Suprapubic skin (tissue), 4 donors: Measurements from ENCODE around the gene SYNGR2. TPM values are rescaled to one million over a fixed set of nuclear protein-coding genes. Genes with fewer than 3 reads are reported as not detected.

Source experiments
- DNase-seq, 2 donors: peaks; one replicate each; pipeline ENCODE4 v3.0.0-alpha.2; 2019; ENCODE audit warnings: low spot score in 2 of 2
- H3K27ac ChIP-seq: fragments of 200-600 bp; sonication (generic); one replicate; pipeline ENCODE4 v1.5.1; 2019
- H3K27me3 ChIP-seq: fragments of 200-600 bp; sonication (generic); one replicate; pipeline ENCODE4 v1.5.1; 2019
- H3K36me3 ChIP-seq: fragments of 200-600 bp; sonication (generic); one replicate; pipeline ENCODE4 v1.5.1; 2019
- H3K4me1 ChIP-seq: fragments of 200-600 bp; sonication (generic); one replicate; pipeline ENCODE4 v1.5.1; 2019
- H3K4me3 ChIP-seq: fragments of 200-600 bp; sonication (generic); one replicate; pipeline ENCODE4 v1.5.1; 2019; ENCODE audit warnings: mild to moderate bottlenecking
- H3K9me3 ChIP-seq: fragments of 200-600 bp; sonication (generic); one replicate; pipeline ENCODE4 v1.5.1; 2019
- EP300 ChIP-seq: sonication (generic); formaldehyde crosslinking; IDR thresholded peaks from one replicate; pipeline ENCODE4 v1.6.1; 2017; ENCODE audit warnings: antibody characterized with exemption
- POLR2A ChIP-seq, 2 donors: fragments of 450-650 bp; IDR thresholded peaks; one replicate each; pipeline ENCODE4 v1.6.1; 2017; ENCODE audit warnings: antibody characterized with exemption in 2 of 2, mild to moderate bottlenecking in 2 of 2, moderate library complexity in 2 of 2
- POLR2AphosphoS5 ChIP-seq, 3 donors: sonication (generic); formaldehyde crosslinking; IDR thresholded peaks; one replicate each; pipeline ENCODE4 v1.6.1; 2017; ENCODE audit warnings: antibody characterized with exemption in 3 of 3
- WGBS: methylation state at CpG from one replicate; pipeline ENCODE4 v1.1.5; 2018; 5-methylcytosine and 5-hydroxymethylcytosine counted together
- total RNA-seq, 4 donors: library from RNA; depleted of rRNA; stranded (reverse); fragments of >200 nt; gene quantifications; one replicate each; pipeline ENCODE4 v1.1.0, GENCODE V29; 2016
- TF ChIP-seq, protein P1 (sequence below), 2 donors: fragments of 200-600 bp in 1 of 2; fragments of 450-650 bp in 1 of 2; sonication (generic) in 1 of 2; IDR thresholded peaks; one replicate each; pipeline ENCODE4 v1.5.1; 2016 to 2019; ENCODE audit warnings: antibody characterized with exemption in 2 of 2, mild to moderate bottlenecking in 1 of 2, moderate library complexity in 1 of 2

Gene SYNGR2
- total RNA-seq, 4 donors from 2014 or later = 127 to 139 (median 133) TPM

DNA sequence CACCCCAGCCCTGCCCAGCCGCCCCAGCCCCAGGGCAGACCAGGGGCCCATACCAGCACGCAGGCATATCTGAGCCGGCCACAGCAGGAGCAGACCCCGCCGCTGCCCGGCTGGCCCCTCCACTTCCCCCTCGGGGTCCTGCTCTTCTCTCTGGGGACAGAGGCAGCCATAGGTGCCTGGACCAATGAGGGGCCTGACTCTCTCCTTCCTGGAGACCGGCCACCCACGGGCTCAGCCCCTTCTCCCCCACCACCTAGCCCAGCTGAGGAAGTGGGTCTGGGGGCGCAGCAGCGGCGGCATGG lies 43.6 kb upstream of the SYNGR2 start:
- H3K27ac ChIP-seq = no peak overlapping the region
- H3K4me3 ChIP-seq = no peak overlapping the region
- H3K9me3 ChIP-seq = no peaks in the 10 kb centered on the region
- WGBS = 86% methylated on average over 7 of the region's 12 CpGs
- H3K27me3 ChIP-seq = no peaks in the 10 kb centered on the region
- H3K36me3 ChIP-seq = peaks cover 53% of the 10 kb centered on the region
- H3K4me1 ChIP-seq = peaks cover 56% of the 10 kb centered on the region
- DNase-seq = no peak
- TF ChIP-seq POLR2AphosphoS5 (IDR thresholded peaks at IDR 0.05) (no peak), EP300 (no peak), POLR2A (IDR thresholded peaks at IDR 0.05) (no peak)
- TF ChIP-seq, protein P1, sequence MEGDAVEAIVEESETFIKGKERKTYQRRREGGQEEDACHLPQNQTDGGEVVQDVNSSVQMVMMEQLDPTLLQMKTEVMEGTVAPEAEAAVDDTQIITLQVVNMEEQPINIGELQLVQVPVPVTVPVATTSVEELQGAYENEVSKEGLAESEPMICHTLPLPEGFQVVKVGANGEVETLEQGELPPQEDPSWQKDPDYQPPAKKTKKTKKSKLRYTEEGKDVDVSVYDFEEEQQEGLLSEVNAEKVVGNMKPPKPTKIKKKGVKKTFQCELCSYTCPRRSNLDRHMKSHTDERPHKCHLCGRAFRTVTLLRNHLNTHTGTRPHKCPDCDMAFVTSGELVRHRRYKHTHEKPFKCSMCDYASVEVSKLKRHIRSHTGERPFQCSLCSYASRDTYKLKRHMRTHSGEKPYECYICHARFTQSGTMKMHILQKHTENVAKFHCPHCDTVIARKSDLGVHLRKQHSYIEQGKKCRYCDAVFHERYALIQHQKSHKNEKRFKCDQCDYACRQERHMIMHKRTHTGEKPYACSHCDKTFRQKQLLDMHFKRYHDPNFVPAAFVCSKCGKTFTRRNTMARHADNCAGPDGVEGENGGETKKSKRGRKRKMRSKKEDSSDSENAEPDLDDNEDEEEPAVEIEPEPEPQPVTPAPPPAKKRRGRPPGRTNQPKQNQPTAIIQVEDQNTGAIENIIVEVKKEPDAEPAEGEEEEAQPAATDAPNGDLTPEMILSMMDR (IDR thresholded peaks at IDR 0.05) = no peak

DNA sequence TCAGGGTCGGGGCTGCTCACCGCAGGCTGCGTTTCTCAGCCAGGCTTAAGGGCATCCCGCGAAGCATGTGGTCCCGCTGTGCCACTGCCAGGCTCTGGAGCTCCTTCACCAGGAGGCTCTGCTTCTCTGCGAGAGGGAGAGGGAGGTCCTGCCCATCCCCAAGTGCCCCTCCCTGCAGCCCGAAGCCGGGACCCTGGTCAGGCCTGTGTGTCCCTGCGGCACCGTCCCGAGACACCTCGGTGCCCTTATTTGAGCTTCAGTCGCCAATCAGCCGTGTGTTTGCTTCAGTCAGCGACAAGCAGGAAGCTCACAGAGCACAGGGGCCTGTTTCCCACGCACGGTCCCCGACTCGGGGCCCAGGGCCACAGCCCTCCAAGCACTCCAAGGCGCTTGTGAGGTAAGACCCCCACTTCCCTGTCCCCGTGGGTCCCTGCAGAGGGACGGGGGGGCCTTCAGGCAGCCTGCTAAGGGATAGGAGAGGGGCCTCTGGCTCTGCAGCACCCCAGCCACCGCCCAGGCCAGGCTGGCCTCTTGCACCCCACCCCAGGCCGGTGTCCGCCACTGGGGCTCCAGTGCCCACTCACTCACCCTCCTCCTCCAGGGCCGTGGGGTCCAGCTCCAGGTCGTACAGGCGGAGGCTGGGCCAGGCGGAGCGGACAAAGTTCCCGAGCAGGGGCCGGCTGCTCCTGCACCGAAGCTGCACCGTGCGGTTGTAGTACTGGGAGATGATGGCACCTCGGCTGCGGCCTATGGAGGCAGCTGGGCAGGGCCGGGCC lies 43.1 kb upstream of the SYNGR2 start:
- peak in 1 of 2 donors; percentile 63 for DNase-seq
- peak overlapping the region; percentile 5 for H3K27ac ChIP-seq
- TF ChIP-seq EP300 = no peak
- TF ChIP-seq, protein P1 (IDR thresholded peaks at IDR 0.05) = no peak
- no peak for TF ChIP-seq POLR2A (IDR thresholded peaks at IDR 0.05)
- no peak for TF ChIP-seq POLR2AphosphoS5 (IDR thresholded peaks at IDR 0.05)
- 73% methylated on average over 5 of the region's 39 CpGs for WGBS
- H3K27me3 ChIP-seq = no peaks in the 10 kb centered on the region
- no peaks in the 10 kb centered on the region for H3K9me3 ChIP-seq
- H3K4me3 ChIP-seq = no peak overlapping the region
- peaks cover 53% of the 10 kb centered on the region for H3K36me3 ChIP-seq
- H3K4me1 ChIP-seq = peaks cover 61% of the 10 kb centered on the region

DNA sequence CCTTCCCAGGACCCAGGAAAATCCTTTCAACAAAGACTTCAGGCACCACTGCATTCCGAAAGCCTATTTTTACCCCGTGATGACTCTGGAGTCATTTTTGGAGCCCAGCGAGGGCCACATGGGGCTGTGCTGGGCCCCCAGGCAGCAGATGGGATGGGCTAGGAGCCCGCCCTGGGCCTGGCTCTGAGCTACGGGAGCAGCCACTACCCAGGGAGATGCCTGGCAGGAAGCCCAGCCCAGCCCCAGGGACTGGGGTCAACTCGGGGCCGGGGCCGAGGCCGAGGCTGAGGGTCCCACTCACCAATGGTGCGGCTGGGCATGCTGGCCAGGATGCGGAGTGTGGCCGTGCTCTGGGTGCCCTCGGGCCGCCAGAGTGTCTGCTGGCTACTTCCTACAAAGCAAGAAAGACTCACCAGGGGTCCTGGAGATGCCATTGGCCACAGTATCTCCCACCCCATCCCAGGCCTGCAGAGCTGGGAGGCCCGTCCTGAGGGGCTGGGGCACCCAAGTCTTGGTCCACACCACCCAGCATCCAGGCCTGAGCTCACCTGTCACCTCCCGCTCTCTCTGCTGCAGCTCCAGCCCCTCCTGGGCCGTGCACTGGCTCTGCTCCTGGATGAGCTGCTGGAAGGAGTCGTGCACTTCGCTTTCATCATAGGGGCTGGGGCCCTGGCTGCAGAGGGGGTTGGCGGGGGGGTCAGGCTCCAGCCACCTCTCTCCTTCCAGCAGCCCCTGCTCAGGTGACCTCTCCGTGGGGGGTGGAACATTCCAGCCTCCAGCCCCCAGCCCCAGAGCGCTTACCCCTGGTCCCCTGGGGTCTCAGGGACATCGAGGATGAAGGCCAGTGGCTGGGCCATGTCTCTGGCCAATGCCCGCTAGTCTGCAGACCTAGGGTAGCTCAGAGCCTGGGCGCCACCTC lies 42.1 kb upstream of the SYNGR2 start:
- H3K9me3 ChIP-seq = no peaks in the 10 kb centered on the region
- 100% methylated on average over 5 of the region's 25 CpGs for WGBS
- no peaks in the 10 kb centered on the region for H3K27me3 ChIP-seq
- H3K36me3 ChIP-seq = peaks cover 46% of the 10 kb centered on the region
- H3K4me3 ChIP-seq = peak overlapping the region; percentile 69
- no peak for DNase-seq
- peak overlapping the region; percentile 5 for H3K27ac ChIP-seq
- no peak for TF ChIP-seq POLR2AphosphoS5 (IDR thresholded peaks at IDR 0.05)
- TF ChIP-seq EP300 = no peak
- TF ChIP-seq, protein P1 (IDR thresholded peaks at IDR 0.05) = no peak
- no peak for TF ChIP-seq POLR2A (IDR thresholded peaks at IDR 0.05)
- H3K4me1 ChIP-seq = peaks cover 69% of the 10 kb centered on the region

DNA sequence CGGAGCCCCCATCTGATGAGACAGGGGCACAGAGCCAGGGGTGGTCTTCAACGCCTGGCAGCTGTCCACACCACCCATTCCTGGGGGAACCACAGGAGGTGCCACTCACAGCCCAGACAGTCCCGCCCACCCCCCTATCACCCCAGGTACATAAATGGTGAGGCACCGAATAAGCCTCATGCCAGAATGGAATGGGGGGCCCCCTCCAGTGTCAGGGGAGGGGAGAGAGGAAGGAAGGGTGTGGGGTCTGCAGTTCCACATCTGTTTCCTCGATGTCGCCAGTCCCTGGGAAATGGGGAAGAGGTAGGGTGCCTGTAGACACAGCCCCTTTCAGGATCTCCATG lies 41.5 kb upstream of the SYNGR2 start:
- no peak for TF ChIP-seq EP300
- TF ChIP-seq, protein P1 (IDR thresholded peaks at IDR 0.05) = no peak
- no peak for DNase-seq
- no peaks in the 10 kb centered on the region for H3K27me3 ChIP-seq
- H3K27ac ChIP-seq = peak overlapping the region; percentile 89
- peaks cover 75% of the 10 kb centered on the region for H3K4me1 ChIP-seq
- H3K4me3 ChIP-seq = peak overlapping the region; percentile 69
- 70% methylated on average over 4 of the region's 6 CpGs for WGBS
- H3K36me3 ChIP-seq = peaks cover 39% of the 10 kb centered on the region
- no peaks in the 10 kb centered on the region for H3K9me3 ChIP-seq

DNA sequence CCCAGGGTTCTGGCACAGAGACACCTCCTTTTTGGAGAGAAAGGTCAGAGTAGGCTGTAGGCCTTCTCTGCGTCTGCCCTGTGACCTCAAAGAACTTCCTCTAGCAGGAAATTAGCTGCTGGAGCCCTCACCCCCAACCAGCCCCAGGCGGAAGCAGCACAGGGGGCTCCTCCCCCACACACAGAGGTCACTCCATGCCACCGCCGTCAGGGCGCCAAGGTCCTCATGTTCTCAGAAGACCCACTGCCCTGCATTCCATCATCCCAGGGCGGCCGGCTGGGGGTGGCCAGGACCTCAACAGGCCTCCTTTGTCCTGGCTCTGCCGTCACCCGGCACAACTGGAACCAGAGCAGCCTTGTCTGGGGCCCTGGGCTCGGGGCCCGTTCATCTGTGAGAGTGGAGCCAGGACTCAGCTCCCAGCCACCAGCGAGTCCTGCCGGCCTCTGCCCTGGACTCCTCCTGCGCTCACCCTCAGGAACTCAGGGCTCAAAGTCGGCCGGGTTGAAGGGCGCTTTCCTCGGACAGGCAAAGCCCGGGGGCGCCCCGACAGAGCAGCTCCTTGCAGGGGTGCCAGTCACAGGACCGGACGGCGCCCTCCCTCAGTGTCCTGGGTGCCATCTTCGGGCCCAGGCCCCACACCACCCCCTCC lies 41.0 kb upstream of the SYNGR2 start:
- peaks cover 80% of the 10 kb centered on the region for H3K4me1 ChIP-seq
- WGBS = 3% methylated on average over 12 of the region's 25 CpGs
- DNase-seq = peak in 1 of 2 donors; percentile 91

More for the DNA sequence above, 41.0 kb upstream of the SYNGR2 start:
- peaks cover 34% of the 10 kb centered on the region for H3K36me3 ChIP-seq
- H3K9me3 ChIP-seq = no peaks in the 10 kb centered on the region
- H3K27me3 ChIP-seq = no peaks in the 10 kb centered on the region
- TF ChIP-seq, protein P1 (IDR thresholded peaks at IDR 0.05) = no peak
- peak in 1 of 2 donors; percentile 31 for TF ChIP-seq POLR2A (IDR thresholded peaks at IDR 0.05)
- peak overlapping the region; percentile 69 for H3K4me3 ChIP-seq
- peak overlapping the region; percentile 89 for H3K27ac ChIP-seq
